T-helper 22 cell (primary cell): ENCODE data around the gene SYT15.

Experiments
- DNase-seq: peaks from one replicate; pipeline ENCODE4 v3.0.0-alpha.2; 2020; ENCODE audit warnings: low read depth

SYT15 gene

DNA sequence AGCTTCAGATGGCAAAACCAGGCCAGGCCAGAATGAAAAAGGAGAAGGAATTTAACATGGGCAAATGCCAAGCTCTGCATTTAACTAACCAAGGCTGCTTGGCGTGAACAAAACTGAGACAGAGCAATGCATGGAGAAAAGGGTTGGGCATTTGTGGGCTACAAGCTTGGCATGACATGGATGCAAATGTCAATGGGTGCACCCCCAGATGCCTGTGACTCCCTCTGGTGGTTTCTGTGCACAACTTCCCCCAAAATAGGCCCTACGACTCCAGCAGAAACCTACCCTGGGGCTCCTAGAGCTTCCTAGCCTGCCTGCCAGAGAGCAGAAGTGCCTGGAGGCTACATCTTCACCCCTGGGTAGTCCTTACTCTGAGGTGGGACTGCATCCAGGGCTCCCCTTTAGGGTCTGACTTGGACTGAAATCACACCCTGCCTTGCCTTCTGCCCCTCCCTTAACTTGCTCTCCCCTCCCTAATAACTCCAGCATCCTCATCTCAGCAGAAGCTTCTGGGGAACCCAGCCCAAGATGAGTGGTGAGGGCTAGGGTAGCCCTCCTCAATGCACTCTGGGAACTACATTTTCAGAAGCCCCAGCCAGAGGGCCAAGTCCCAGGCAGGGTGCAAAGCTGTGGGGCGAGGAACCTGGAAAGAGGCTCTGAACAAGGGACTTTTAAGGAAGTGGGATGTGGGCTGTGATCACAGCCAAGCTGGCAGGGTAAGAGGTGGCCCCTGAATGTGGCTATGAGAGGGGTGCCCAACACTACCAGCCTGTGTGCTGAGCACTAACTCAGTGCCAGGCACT is 33.7 kb upstream of the SYT15 start:
- no peak for DNase-seq

DNA sequence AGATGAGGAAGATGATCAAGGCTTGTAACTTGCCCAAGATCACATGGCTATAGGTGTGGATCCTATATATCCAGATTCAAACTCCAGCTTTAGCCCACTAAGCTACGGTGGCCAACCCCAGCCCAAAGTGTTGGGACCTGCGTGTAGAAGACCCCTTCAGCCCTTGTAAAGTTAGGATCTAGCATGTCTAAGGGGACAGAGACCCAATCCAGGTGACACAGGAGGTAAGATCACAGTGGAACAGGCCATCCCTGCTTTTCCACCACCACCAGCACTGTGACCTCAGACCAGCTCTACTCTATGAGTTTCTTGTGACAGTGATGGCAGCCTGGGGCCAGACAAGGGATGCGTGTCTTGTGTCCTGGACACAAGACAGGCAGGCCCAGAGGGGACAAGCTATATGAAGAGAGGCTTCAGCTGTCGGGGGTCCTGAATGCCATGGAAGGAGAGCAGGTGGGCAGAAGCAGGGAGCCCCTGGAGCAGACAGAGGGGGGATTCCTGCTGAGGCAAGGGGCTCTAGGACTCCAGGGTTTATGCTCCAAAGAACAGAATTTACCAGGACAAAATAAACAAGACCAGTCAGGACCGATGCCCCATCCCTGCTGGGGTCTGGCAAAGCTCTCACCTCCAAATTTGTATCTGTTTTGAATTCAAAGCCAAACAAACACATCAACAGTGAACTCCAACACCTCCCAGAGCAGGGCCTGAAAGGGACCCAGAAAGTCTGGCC is 32.9 kb upstream of the SYT15 start:
- DNase-seq = no peak

DNA sequence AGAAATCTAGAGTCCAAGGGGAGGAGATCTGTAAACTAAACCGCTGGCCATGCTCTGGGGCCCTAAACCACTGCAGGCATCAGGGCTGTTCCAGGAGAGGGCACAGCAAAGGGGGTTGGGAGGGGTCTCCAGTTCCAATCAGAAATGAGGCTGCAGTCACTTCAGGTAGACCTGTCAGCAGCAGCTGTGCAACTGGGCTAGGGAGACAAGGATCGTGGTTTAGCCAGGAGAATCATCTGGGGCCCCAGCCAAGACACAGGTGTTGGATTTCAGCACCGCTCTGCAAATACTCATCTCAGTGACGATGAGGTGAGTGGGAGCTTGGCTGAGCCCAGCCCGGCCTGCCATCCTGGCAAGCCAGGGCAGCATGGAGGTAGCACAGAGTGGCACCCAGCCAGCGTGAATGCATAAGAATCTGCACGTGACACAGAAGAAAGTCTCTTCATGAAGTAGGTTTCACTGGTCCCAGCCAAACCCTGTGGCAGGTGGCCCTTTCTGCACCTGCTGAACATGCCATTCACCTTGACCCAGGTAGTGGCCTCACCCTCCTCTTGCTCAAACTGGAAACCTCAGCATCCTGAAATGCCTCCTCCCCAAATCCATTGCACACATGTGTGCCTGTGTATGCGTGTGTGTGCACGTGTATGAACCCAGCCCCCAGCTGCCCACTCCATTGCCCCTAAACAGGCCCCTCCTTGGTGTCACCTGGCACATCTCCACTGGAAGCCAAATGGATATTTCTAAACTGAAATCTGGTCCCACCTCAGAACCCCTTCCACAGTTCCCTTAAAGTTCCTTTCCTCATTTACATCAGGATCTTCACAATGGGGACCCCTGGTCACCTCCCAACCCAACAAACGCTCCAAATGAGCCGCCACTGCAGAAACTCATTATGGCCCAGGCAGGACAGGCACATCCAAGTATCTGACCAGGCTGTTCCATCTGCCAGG is 32.1 kb upstream of the SYT15 start:
- no peak for DNase-seq

DNA sequence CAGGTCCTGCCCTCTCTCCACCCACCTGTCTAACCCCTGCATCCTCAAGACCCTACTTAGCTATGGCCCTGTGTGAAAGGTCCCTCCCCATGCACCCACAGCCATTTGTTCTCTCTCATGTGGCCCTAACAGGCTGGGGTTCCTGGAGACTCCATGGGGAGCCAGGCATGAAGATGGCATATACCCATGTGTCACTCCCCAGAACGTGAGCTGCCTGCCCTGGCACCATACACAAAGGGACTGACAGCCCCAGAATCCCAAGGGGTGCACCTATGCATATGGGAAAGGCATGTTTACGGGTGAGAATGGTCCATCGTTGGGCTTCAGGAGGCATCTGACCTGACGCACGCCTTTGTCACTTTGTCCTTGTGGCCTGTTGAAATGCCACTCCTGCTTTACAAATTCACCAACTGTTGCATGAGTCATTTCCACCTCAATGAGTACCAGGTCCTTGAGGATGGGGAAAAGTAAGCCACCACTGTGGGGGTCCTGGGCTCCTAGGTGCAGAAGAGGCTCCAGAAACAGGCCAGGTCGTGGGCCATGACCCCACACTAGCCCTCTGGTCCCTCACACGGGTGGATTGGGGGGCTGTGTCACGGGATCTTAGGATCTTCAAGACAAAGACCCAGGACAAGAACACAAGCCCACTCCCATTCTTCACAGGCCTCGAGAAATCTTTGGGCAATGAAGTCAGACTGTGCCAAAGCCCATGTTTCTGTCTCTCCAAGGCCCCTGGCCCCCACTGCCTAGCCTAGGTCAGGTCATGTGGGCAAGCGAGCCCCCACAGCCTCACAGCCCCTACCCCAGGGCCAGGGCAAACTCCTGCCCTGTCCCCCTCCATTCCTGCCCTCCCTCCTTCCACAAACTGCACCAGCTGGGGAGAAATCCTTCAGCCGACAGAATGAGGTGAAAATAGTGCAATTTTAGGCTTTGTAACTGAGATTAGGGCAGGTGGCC is 31.1 kb upstream of the SYT15 start:
- DNase-seq = no peak

DNA sequence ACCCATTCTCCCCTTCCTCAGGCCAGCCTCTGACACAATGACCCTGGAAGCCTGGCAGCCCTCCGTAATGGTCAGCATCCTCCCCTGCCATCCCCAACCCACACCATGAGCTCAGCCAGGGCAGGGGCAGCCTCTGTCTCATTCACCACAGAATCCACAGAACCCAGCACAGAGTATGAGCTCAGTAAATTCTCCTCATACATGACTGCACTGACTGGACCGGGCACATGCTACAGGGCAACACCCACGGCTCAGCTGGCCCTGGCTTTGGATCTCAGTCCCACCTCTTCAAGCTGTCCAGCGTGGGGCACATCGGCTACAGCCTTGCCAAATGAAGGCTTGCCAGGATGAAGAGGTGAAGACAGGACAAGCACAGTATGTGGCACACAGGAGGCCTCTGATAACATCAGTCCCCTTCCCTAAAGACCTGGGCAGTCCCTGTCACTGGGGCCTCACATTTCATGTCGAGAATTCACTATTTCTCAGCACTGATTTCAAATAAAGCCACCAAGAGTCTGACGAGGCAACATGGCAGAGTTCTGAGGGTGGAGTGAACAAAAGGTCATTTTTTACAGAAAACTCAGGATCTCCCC is 30.3 kb upstream of the SYT15 start:
- no peak for DNase-seq

DNA sequence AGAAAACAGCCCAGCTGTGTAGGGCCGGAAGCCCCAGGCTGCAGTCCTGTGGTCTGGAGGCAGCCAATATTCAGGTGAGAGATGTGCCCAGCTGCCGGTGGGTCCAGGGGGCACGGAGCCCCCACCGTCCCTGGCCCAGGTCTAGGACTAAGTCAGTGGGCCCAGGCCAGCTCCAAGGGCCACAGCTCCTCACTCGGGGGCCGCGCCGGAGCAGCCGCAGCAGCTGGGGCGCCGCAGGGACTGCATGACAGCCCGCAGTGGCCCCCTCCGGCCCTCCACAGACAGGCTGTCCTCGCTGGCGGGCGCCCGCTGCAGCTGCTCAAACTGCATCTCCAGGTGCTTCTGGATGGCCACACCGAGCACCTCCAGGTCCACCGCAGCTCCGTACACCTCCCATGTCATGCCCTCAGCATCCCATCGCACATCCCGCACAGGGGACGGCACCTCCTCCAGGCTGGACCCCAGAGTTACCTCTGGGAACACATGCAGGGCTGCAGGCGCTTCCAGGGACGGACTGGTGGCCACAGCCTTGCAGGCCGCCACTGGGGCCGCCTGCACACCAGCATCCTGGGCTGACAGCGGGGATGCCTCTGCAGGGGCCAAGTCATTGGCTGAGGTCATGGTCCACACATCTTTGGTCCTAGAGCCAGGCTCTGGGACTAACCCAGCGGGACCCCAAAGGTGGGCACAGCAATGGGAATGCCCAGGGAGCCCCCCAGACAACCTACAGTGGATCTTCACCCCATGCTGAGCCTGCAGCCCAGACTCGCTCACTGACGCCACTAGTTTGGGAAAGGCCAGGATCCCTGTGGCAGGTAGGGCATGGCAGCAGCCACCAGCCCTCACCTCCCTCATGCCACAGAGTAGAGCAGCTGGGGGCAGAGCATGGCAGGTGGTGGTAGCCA is 29.5 kb upstream of the SYT15 start:
- no peak for DNase-seq

DNA sequence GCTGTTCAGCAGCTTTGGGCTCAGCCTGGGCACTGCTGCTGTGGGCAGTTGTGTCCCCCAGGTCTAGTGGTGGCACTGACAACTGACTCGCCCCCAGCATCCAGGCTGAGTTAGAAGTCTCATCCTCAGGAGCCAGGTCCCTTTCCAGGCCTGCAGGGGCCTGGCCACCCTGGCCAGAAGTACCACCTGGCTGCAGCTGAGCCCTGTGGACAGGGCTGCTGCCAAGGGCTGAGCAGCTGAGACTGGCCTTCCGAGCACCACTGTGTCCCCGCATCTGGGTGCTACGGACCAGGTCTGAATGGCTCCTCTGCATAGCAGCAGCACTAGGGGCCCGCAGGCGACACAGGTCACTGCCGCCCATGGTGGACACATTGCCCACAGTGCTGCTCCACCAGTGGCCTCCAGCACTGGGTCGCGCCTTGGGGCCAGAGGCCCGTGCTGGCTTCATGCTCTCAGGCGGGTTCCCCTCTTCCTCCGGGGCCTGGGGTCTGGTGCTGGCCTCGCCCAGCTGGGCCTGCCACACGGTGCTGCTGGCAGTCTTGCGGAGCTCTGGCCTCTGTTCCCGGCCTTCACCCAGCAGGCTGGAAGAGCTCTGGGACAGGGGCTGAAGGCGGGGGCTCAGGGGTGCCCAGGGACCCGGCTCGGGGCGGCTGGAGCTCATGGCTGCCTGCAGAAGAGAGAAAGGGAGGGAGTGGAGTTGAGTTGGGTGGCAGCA is 28.7 kb upstream of the SYT15 start:
- no peak for DNase-seq

DNA sequence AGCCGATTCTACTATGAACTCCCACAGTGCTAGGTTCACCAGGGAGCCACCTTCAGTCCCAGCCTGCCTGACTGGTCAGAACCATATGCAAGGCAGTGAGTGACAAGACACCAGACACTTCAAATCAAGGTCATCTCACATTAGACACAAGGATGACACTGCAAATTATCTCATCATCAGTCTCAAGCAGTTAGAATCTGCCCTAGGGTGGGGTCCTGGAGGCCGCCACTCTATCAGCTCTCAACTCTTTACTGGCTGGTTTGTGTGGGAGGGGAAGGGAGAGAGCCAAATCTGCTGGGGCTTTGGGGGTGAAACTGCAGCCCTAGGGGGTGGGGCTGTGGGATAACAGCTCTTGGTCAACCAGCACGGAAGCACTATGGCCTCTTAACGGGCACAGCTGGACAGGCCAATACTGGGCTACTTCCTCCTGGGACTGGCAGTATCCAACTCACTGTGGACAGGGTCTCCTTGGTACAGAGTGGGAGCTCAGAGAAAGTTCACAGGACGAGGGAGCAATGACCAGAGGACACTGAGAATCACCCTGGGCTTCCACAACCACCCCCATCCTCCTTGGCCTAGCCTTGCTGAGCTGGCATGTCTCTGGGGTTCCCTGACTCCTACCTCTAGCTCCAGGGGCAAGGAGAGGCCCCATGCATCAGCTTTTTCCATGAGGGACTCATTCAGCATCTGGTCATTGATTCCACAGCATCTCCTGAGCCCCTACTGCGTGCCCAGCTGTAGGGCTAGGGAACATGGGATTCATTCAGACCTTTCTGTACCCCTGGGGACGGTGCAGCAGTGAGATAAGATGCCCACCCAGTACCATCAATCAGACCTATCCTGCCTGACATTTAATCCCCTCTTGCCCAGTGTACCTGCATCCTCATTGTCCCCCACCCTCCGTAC is 27.9 kb upstream of the SYT15 start:
- no peak for DNase-seq

DNA sequence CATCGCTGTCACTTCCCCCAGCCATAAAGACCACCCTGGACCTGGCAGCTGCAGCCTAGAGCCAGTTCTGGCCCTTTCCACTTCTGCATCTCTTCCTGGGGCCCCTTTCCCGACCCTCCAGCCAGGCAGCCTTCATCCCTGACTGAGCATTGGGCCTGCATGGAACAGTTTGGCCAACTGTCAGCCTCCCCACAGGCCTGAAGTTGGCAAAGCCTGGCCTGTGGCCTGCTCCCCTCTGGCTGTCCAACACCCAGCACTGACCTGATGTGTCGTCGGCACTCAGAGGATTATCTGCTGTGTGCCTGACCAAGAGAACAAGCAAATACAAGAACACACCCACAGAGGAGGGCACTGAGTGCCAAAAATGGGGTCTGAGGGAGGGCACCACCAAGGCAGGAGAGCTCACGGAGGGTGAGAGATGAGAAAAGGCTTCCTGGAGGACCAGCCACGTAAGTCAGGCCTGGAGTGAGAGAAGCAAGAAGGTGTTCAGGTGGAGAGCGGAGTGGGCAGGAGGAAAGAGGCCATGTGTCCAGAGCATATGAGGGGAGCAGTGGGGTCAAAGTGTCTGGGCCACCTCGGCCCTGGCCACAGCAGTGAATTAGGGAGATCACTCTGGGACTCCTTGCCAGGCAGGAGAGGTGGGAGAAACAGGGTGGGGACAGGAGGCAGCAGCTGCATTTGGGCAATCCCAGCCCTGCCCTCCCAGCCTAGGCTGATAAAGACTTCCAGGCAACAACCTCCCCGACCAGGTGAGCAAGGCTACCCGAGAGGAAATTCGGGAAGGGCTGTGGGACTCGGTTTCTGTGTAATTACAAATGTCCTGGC is 27.0 kb upstream of the SYT15 start:
- no peak for DNase-seq

DNA sequence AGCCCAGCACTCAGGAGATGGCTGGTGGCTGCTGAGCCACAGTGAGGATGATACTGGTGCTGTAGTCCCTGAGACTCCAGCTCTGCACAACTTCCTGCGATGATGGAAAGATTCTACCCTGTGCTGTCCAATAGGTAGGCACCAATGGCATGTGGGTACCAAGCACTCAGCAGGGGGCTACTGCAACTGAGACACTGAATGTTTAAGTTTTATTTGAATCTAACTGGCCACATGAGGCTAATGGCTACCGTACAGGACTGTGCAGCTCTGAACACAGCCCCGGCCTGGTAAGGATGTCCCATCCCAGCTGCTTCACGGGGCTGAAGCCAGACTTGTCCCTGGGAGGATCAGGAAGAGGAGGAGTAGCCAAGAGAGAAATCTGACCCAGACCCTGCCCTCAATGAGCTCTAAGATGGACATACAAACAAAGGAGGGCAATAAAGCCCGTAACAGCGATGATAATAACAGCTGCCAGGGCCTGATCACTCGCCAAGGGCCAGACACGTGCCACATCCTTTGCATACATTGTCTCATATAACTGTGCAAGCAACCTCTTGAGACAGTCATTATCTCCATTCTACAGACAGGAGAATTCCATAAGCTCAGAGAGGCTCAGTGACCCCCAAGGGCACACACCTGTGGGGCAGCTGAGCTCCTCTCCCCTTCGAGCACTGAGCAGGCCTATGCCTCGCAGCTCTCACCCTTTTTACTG is 26.2 kb upstream of the SYT15 start:
- no peak for DNase-seq

DNA sequence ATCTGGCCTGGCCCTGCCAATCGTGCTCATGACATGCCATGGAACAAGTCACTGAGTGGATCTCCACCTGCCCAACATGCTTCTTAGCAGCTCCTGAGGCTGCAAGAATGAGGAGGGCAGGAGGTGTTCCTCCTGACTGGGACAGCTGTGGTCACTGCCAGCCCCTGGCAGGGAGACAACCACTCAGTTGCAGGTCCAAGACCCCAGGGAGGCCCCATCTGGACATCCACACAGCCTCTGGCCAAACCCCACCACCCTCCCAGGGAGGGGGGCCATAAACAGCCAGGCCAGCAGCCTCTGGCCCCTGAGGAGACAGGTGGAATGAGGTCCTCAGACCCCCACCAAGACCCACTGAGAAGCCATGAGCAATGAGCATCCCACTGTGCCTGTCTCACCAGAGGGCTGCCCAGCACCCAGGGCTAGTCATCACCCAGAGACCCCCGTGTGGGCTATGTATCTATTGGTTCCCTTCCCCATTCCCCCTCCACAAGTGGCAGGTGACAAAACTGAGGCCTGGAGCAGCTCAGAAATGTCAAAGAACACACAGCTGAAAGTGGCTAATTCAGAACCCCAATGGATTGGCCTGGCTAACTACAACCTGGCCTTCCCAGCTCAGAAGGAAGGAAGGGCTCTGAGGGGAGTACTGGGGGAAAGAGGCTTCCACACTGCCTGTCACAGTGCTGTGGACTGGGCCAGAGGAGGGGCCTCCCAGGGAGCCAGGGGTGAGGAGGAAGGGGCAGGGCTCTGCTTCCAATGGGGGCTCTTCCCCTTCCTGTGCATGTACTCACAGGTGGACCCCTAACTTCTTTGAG is 25.5 kb upstream of the SYT15 start:
- DNase-seq = no peak

DNA sequence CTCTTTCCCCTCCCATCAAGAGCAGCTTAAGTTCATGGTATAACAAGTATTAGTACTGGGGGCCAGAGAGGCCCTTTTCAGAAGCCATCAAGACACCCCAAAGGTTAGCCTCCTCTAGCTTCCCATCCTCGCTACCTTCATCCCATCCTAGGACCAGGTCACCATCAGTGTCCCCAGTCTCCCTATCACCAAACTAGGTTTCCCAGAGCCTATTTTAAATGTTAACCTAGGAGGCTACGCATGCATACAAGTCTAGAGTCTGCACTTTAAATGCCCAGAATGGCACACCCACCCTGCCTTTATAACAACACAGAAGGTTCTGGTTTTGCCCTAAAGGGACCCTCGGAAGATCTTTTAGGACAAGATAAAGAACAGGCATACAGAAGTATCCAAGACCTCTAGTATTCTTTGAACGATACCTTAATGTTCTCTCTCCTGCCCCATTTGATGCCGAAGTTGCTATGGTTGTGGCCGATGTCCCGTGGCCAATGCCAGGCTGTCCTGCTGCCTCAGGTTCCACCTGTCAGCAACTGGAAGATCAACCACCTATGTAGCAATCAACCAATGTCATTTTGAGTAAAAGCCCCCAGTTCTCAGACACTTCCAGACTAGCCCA is 24.7 kb upstream of the SYT15 start:
- DNase-seq = no peak

DNA sequence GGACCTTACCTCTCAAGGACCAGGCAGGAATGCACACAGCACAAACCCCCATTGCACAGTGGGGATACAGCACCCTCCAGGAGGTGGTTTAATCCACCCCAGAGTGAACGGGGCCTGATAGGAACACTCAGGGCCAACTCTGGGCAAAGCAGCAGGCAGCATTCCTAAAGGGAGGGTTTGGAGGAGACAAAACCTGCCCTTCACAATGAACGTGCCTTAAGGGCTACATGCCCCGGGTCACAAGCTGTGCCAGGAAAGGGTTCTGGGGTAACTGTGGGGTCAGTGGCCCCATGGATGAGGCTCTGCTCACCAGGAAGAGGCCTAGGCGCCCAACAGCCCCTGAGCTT is 23.6 kb upstream of the SYT15 start:
- no peak for DNase-seq

DNA sequence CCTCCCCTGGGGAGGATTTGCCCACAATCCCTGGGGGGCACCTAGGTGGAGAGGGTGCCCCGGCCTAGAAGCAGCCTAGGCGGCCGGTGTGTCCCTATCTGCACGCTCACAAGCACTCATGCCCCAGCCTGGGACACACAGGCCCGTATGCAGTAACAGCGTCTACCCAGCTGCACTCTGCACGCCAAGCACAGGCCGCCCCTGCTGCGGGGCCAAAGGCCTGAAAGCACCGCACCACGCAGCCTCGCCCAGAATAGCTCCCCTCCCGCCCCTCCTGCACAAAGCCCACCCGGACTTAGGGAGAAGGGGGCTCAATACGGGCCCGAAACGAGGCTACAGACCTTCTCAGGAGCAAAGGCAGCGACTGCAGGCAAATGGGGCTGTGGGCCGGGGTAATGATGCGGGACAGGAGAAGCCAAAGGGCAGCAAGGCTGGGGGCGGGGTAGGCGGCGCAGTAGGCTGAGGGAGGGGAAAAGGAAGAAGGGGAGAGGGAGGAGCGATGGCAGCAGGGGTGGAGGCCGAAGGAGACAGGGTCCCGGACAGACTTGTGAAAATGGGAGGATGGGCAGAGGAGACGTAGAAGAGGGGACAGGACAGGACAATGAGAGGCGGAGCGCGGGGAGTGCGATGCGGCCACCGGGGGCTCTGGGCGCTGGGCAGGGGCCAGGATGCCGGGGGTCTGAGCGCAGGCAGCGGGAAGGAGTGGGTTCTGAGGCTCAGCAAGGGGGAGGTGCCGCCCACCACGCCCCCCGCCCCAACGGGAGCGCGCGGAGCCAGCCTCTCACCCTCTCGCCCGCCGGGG is 23.0 kb upstream of the SYT15 start:
- no peak for DNase-seq
